Activated CD8-positive, alpha-beta memory T cell treated with anti-CD3 and anti-CD28 coated beads, Interleukin-2, amount 50 U/mL, for 1 hour (primary cell): ENCODE results near the gene HSPA1A.
"Not testable (repeated sequence)": the region's sequence is repeated elsewhere in the genome, so short reads cannot be mapped to it uniquely, and the experiment has no call there.

Experiments used
- DNase-seq: peaks from one replicate; pipeline ENCODE4 v3.0.0-alpha.2; 2020; ENCODE audit errors: extremely low read depth

HSPA1A gene

GRCh38 chr6:31836474-31837368 lies 21.4 kb downstream of the HSPA1A start:
- no peak for DNase-seq

GRCh38 chr6:31837369-31838113 lies 22.2 kb downstream of the HSPA1A start:
- DNase-seq = no peak

GRCh38 chr6:31838114-31838553 lies 22.8 kb downstream of the HSPA1A start:
- not testable (repeated sequence) for DNase-seq

GRCh38 chr6:31838968-31839367 lies 23.6 kb downstream of the HSPA1A start:
- DNase-seq = no peak

- DNase-seq = not testable (repeated sequence)
These were observed 24.4 kb downstream of the HSPA1A start for GRCh38 chr6:31839779-31840126.

- no peak for DNase-seq
These were observed 26.7 kb downstream of the HSPA1A start for GRCh38 chr6:31842053-31842452.

GRCh38 chr6:31844507-31844906 lies 29.2 kb downstream of the HSPA1A start:
- no peak for DNase-seq

GRCh38 chr6:31847276-31847978 lies 32.1 kb downstream of the HSPA1A start:
- DNase-seq = no peak

- DNase-seq = no peak
These were observed 35.6 kb downstream of the HSPA1A start for GRCh38 chr6:31850765-31851484.

GRCh38 chr6:31851485-31851832 lies 36.1 kb downstream of the HSPA1A start:
- no peak for DNase-seq

- DNase-seq = not testable (repeated sequence)
These were observed 36.8 kb downstream of the HSPA1A start for GRCh38 chr6:31851980-31852718.

GRCh38 chr6:31857774-31858173 lies 42.4 kb downstream of the HSPA1A start:
- not testable (repeated sequence) for DNase-seq

GRCh38 chr6:31858707-31859106 lies 43.4 kb downstream of the HSPA1A start:
- no peak for DNase-seq

- DNase-seq = no peak
These were observed 44.6 kb downstream of the HSPA1A start for GRCh38 chr6:31859923-31860322.

GRCh38 chr6:31860349-31860748 lies 45.0 kb downstream of the HSPA1A start:
- DNase-seq = no peak

GRCh38 chr6:31861150-31861549 lies 45.8 kb downstream of the HSPA1A start:
- DNase-seq = no peak

GRCh38 chr6:31861919-31862343 lies 46.6 kb downstream of the HSPA1A start:
- DNase-seq = no peak

GRCh38 chr6:31862344-31863235 lies 47.2 kb downstream of the HSPA1A start, which contains the start of gene NEU1:
NEU1 (minus strand) TSS chr6:31862821; CDS start chr6:31862776, 45 bp downstream.
- DNase-seq = peak; percentile 99

- DNase-seq = not testable (repeated sequence)
These were observed 48.8 kb downstream of the HSPA1A start for GRCh38 chr6:31864123-31864562.

- no peak for DNase-seq
These were observed 49.5 kb downstream of the HSPA1A start for GRCh38 chr6:31864818-31865204.
